ENCODE results near the gene FSD1.

FSD1 gene

GRCh38 chr19:4313847-4314490 lies 9.6 kb downstream of the FSD1 start:
- no peak for DNase-seq (ENCODE audit: low read depth in 1 of 2, low spot score in 1 of 2)

GRCh38 chr19:4316956-4317355 lies 12.6 kb downstream of the FSD1 start:
- no peak for DNase-seq (ENCODE audit: low read depth in 1 of 2, low spot score in 1 of 2)

GRCh38 chr19:4318460-4318859 lies 14.1 kb downstream of the FSD1 start:
- DNase-seq (ENCODE audit: low read depth in 1 of 2, low spot score in 1 of 2) = no peak

- DNase-seq (ENCODE audit: low read depth in 1 of 2, low spot score in 1 of 2) = no peak
Observed at GRCh38 chr19:4319067-4319718, 14.8 kb downstream of the FSD1 start.

GRCh38 chr19:4320419-4320818 lies 16.0 kb downstream of the FSD1 start:
- DNase-seq (ENCODE audit: low read depth in 1 of 2, low spot score in 1 of 2) = no peak

- no peak for DNase-seq (ENCODE audit: low read depth in 1 of 2, low spot score in 1 of 2)
Observed at GRCh38 chr19:4322942-4323665, 18.7 kb downstream of the FSD1 start.

- no peak for DNase-seq (ENCODE audit: low read depth in 1 of 2, low spot score in 1 of 2)
Observed at GRCh38 chr19:4323692-4324091, 19.3 kb downstream of the FSD1 start.

GRCh38 chr19:4324228-4324627 lies 19.8 kb downstream of the FSD1 start:
- no peak for DNase-seq (ENCODE audit: low read depth in 1 of 2, low spot score in 1 of 2)

- DNase-seq (ENCODE audit: low read depth in 1 of 2, low spot score in 1 of 2) = no peak
Observed at GRCh38 chr19:4326215-4326836, 21.9 kb downstream of the FSD1 start.

- no peak for DNase-seq (ENCODE audit: low read depth in 1 of 2, low spot score in 1 of 2)
Observed at GRCh38 chr19:4326837-4327251, 22.4 kb downstream of the FSD1 start.

- peak; percentile 21 to 71 for DNase-seq (ENCODE audit: low read depth in 1 of 2, low spot score in 1 of 2)
Observed at GRCh38 chr19:4327252-4327876, 23.0 kb downstream of the FSD1 start.

- peak in 1 of 2 donors; percentile 8 for DNase-seq (ENCODE audit: low read depth in 1 of 2, low spot score in 1 of 2)
Observed at GRCh38 chr19:4327877-4328242, 23.5 kb downstream of the FSD1 start.

- peak; percentile 94 to 99 for DNase-seq (ENCODE audit: low read depth in 1 of 2, low spot score in 1 of 2)
Observed at GRCh38 chr19:4328243-4328990, 24.0 kb downstream of the FSD1 start.

GRCh38 chr19:4328991-4329681 lies 24.7 kb downstream of the FSD1 start:
- DNase-seq (ENCODE audit: low read depth in 1 of 2, low spot score in 1 of 2) = peak in 1 of 2 donors; percentile 34

GRCh38 chr19:4329858-4330257 lies 25.5 kb downstream of the FSD1 start:
- DNase-seq (ENCODE audit: low read depth in 1 of 2, low spot score in 1 of 2) = no peak

- DNase-seq (ENCODE audit: low read depth in 1 of 2, low spot score in 1 of 2) = no peak
Observed at GRCh38 chr19:4334929-4335570, 30.7 kb downstream of the FSD1 start.

- no peak for DNase-seq (ENCODE audit: low read depth in 1 of 2, low spot score in 1 of 2)
Observed at GRCh38 chr19:4337906-4338440, 33.6 kb downstream of the FSD1 start.

GRCh38 chr19:4338441-4339355 lies 34.3 kb downstream of the FSD1 start, which contains the start of gene STAP2:
Gene STAP2 (minus strand): TSS chr19:4338827. CDS start chr19:4338753, 74 bp downstream.
- DNase-seq (ENCODE audit: low read depth in 1 of 2, low spot score in 1 of 2) = peak in 1 of 2 donors; percentile 17
